ENCODE results near the gene EHD4.

DNA sequence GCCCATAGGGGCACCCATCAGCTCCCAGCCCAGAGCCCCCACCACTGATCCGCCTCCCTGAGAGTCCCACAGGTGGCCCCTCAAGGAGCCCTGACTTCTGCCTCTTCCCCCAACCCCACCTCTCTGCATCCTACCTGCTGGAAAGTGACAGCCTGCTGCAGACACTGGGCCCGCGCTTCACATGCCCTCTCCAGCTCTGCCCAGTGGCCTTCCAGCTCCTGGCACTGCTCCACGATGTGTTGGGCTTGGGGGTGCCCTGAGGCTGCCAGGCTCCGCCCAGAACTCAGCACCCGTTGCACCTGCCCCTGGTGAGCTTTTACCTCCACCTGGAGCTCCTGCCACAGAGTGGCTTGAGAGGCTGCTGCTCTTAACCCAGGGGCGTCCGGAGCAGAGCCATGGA lies 98.6 kb downstream of the EHD4 start:
- TF ChIP-seq, protein P1, sequence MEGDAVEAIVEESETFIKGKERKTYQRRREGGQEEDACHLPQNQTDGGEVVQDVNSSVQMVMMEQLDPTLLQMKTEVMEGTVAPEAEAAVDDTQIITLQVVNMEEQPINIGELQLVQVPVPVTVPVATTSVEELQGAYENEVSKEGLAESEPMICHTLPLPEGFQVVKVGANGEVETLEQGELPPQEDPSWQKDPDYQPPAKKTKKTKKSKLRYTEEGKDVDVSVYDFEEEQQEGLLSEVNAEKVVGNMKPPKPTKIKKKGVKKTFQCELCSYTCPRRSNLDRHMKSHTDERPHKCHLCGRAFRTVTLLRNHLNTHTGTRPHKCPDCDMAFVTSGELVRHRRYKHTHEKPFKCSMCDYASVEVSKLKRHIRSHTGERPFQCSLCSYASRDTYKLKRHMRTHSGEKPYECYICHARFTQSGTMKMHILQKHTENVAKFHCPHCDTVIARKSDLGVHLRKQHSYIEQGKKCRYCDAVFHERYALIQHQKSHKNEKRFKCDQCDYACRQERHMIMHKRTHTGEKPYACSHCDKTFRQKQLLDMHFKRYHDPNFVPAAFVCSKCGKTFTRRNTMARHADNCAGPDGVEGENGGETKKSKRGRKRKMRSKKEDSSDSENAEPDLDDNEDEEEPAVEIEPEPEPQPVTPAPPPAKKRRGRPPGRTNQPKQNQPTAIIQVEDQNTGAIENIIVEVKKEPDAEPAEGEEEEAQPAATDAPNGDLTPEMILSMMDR (IDR thresholded peaks at IDR 0.05; ENCODE audit: extremely low read depth in 1 of 2, insufficient read depth in 1 of 2, low read depth in 1 of 2, low read length in 2 of 2) = no peak
- TF ChIP-seq POLR2A (IDR thresholded peaks at IDR 0.05; ENCODE audit: low read depth, low read length) = no peak
- TF ChIP-seq EZH2 (IDR thresholded peaks at IDR 0.05; ENCODE audit: borderline replicate concordance, low read depth, low read length, severe bottlenecking) = no peak
- no peak for TF ChIP-seq POLR2AphosphoS5 (IDR thresholded peaks at IDR 0.05; ENCODE audit: insufficient read depth, low read depth, low read length)
- TF ChIP-seq MYC (IDR thresholded peaks at IDR 0.05; ENCODE audit: low read depth, low read length) = no peak
- no peak for TF ChIP-seq JUN (IDR thresholded peaks at IDR 0.05; ENCODE audit: borderline replicate concordance, insufficient read depth, insufficient read length, low read depth)
- no peak for TF ChIP-seq GATA2 (IDR thresholded peaks at IDR 0.05; ENCODE audit: insufficient read depth, insufficient read length, low read depth, low read length)
- no peak for TF ChIP-seq FOS (IDR thresholded peaks at IDR 0.05; ENCODE audit: borderline replicate concordance, insufficient read depth, low read length)
- TF ChIP-seq, protein P2, sequence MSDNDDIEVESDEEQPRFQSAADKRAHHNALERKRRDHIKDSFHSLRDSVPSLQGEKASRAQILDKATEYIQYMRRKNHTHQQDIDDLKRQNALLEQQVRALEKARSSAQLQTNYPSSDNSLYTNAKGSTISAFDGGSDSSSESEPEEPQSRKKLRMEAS (IDR thresholded peaks at IDR 0.05; ENCODE audit: insufficient read depth, insufficient read length) = no peak
